ENCODE measurements around the gene OR52W1.

The OR52W1 gene

DNA sequence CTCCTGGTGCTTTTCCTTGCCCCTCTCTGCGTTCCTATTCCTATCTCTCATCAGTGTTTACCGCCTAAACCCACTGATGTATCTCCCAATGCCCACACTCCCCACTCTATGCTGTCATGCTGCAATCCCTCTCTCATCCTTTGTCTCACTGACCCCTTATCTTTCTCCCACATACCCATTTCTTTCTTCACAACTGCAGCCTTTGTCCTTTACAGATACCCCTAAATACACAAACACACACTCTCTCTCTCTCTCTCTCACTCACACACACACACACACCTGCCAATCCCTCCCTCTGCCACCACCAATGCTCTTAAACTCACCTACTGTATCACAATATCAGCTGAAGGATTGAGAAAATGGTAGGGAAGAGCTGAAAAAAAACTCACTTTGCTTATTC lies 23.6 kb upstream of the OR52W1 start:
- TF ChIP-seq YY1 (IDR thresholded peaks at IDR 0.05; ENCODE audit: low read depth), result no peak

GRCh38 chr11:6191742-6192141 lies 7.3 kb upstream of the OR52W1 start:
- no peak for TF ChIP-seq NFIC (IDR thresholded peaks at IDR 0.05)

DNA sequence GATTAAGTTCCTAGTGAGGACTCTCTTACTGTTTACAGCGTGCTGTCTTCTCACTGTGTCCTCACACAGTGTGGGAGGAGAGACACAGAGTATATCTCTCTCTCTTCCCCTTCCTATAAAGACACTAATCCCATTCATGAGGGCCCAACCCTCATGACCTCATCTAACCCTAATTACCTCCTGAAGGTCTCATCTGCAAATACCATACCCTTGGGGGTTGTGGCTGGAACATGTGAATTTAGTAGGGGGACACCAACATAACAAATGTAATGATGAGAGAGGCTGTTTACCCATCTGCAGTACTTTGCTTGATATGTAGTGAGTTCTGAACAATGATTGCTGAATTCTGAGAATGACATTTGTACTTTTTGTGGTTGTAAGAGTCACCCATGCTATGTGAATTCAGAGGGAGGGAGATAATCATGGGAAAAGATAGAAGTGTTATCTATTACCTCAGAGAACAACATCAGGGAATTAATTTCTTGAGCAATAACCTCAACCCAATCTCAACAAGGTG lies 4.9 kb upstream of the OR52W1 start:
- TF ChIP-seq TAF1 (IDR thresholded peaks at IDR 0.05; ENCODE audit: low read depth) (no peak), CEBPB (IDR thresholded peaks at IDR 0.05) (no peak), RAD21 (IDR thresholded peaks at IDR 0.05; ENCODE audit: low read depth) (no peak), TCF12 (IDR thresholded peaks at IDR 0.05; ENCODE audit: low read depth) (no peak)
- TF ChIP-seq, protein P1, sequence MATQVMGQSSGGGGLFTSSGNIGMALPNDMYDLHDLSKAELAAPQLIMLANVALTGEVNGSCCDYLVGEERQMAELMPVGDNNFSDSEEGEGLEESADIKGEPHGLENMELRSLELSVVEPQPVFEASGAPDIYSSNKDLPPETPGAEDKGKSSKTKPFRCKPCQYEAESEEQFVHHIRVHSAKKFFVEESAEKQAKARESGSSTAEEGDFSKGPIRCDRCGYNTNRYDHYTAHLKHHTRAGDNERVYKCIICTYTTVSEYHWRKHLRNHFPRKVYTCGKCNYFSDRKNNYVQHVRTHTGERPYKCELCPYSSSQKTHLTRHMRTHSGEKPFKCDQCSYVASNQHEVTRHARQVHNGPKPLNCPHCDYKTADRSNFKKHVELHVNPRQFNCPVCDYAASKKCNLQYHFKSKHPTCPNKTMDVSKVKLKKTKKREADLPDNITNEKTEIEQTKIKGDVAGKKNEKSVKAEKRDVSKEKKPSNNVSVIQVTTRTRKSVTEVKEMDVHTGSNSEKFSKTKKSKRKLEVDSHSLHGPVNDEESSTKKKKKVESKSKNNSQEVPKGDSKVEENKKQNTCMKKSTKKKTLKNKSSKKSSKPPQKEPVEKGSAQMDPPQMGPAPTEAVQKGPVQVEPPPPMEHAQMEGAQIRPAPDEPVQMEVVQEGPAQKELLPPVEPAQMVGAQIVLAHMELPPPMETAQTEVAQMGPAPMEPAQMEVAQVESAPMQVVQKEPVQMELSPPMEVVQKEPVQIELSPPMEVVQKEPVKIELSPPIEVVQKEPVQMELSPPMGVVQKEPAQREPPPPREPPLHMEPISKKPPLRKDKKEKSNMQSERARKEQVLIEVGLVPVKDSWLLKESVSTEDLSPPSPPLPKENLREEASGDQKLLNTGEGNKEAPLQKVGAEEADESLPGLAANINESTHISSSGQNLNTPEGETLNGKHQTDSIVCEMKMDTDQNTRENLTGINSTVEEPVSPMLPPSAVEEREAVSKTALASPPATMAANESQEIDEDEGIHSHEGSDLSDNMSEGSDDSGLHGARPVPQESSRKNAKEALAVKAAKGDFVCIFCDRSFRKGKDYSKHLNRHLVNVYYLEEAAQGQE (IDR thresholded peaks at IDR 0.05; ENCODE audit: low read depth), result no peak

DNA sequence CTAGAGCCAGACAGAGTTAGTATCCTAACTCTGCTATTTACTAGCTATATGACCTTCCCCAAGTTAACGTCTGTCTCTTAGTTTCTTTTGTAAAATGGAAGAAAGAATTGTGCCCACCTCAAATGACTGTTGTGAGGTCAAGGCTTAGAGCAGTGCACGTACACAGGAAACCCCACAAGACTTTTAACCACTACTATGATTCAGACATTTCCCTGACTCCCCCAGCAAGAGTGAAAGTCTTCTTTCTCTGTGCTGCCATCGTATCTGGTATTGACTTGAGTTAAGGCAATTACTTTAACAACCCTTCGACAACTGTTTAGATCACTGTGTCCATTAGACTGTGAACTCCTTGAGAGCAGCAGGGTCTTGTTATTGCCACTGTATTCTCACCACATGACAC lies 2.6 kb upstream of the OR52W1 start:
- TF ChIP-seq YY1 (IDR thresholded peaks at IDR 0.05; ENCODE audit: low read depth) (no peak), FOXM1 (IDR thresholded peaks at IDR 0.05; ENCODE audit: borderline replicate concordance, low read depth) (no peak), NFIC (IDR thresholded peaks at IDR 0.05) (no peak), CREB1 (IDR thresholded peaks at IDR 0.05; ENCODE audit: low read depth) (no peak), EP300 (IDR thresholded peaks at IDR 0.05; ENCODE audit: borderline replicate concordance) (no peak), RAD21 (IDR thresholded peaks at IDR 0.05; ENCODE audit: low read depth) (no peak), EGR1 (IDR thresholded peaks at IDR 0.05) (no peak), MAX (IDR thresholded peaks at IDR 0.05) (no peak), TAF1 (IDR thresholded peaks at IDR 0.05; ENCODE audit: low read depth) (no peak), TCF12 (IDR thresholded peaks at IDR 0.05; ENCODE audit: low read depth) (no peak), TEAD4 (IDR thresholded peaks at IDR 0.05) (no peak), ZBTB7A (IDR thresholded peaks at IDR 0.05; ENCODE audit: low read depth) (no peak), CEBPB (IDR thresholded peaks at IDR 0.05) (no peak), USF1 (IDR thresholded peaks at IDR 0.05) (no peak)
- TF ChIP-seq, protein P1 (IDR thresholded peaks at IDR 0.05; ENCODE audit: low read depth), result no peak

DNA sequence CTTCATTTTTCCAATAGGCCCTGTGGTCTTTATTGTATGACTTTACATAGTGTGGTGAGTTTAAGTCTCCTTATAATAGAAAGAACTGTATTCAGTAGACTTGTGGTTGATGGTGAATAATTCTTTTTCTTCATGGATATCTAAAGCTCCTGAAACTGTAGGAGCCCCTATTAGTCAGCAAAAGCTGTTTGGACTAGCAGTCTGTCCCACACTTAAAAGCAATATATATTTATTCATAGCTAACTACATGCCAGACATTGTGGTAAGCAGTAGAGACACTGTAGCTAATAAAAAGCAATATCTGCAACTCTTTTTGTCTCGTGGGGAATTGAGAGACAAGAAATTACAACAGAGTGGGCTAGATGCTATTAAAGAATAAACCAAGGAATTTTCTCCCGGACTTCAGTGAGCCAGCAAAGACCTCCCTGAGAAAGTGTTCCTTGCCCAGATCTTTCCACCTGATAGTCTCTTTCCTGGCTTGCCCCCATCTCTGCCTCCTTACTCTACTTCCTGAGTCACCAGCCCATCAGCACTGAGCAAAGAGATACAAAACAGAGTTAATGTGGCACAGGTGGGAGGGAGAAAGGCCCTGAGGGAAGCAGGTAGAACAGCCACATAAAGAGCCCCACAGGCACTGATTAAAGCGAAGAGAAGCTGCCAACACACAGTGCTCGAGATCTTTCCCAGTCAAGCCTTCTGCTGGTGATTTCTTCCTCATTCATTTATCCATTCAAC lies 1.4 kb upstream of the OR52W1 start:
- TF ChIP-seq, protein P1 (IDR thresholded peaks at IDR 0.05; ENCODE audit: low read depth), result no peak
- TF ChIP-seq CREB1 (IDR thresholded peaks at IDR 0.05; ENCODE audit: low read depth) (no peak), TAF1 (IDR thresholded peaks at IDR 0.05; ENCODE audit: low read depth) (no peak)

DNA sequence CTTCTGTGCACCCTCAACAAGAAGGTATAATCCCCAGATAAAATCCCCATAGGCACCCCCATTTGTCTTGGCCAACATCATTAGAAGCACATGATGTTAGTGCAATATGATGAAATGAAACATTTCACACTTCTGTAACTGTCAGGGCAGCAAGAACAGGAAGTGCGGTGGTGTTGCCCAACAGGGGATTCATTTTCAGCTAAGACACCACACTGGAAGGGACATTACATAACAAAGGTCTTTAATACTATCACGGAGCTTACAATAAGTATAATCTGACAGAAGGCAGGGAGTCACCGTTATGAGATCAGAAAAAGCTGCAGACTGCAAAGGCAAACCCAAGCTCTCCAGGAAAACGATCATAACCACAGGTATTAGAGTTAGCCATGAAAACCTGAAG lies 2.0 kb downstream of the OR52W1 start:
- TF ChIP-seq MAX (IDR thresholded peaks at IDR 0.05) (no peak), EGR1 (IDR thresholded peaks at IDR 0.05) (no peak), TCF12 (IDR thresholded peaks at IDR 0.05; ENCODE audit: low read depth) (no peak), CREB1 (IDR thresholded peaks at IDR 0.05; ENCODE audit: low read depth) (no peak), NFIC (IDR thresholded peaks at IDR 0.05) (no peak), EP300 (IDR thresholded peaks at IDR 0.05; ENCODE audit: borderline replicate concordance) (no peak), TAF1 (IDR thresholded peaks at IDR 0.05; ENCODE audit: low read depth) (no peak), CEBPB (IDR thresholded peaks at IDR 0.05) (no peak), USF1 (IDR thresholded peaks at IDR 0.05) (no peak), FOXM1 (IDR thresholded peaks at IDR 0.05; ENCODE audit: borderline replicate concordance, low read depth) (no peak), RAD21 (IDR thresholded peaks at IDR 0.05; ENCODE audit: low read depth) (no peak), TEAD4 (IDR thresholded peaks at IDR 0.05) (no peak), ZBTB7A (IDR thresholded peaks at IDR 0.05; ENCODE audit: low read depth) (no peak), YY1 (IDR thresholded peaks at IDR 0.05; ENCODE audit: low read depth) (no peak)
- TF ChIP-seq, protein P1 (IDR thresholded peaks at IDR 0.05; ENCODE audit: low read depth), result no peak
